Lung (tissue), 12 donors: ENCODE results near the gene PACSIN1. TPM values are rescaled to one million over a fixed set of nuclear protein-coding genes. Genes with fewer than 3 reads are reported as not detected.
"Not testable (repeated sequence)": the region's sequence is repeated elsewhere in the genome, so short reads cannot be mapped to it uniquely, and the experiment has no call there.

Experiments used
- ATAC-seq: fragments of 200-7000 bp; cut with Tn5 transposase; one replicate; pipeline ENCODE4 v1.9.1; 2020; ENCODE audit warnings: moderate number of reproducible peaks; ENCODE audit not compliant: insufficient read depth, low FRiP score
- DNase-seq, 3 donors: peaks; one replicate each; pipeline ENCODE4 v3.0.0-alpha.2; 2013 to 2017
- H3K27ac ChIP-seq, 2 donors: one replicate each; pipeline ENCODE4 v1.5.1; 2013; ENCODE audit warnings: mild to moderate bottlenecking in 2 of 2, moderate library complexity in 2 of 2, control low read depth in 1 of 2, inconsistent platforms in 1 of 2, low read depth in 1 of 2, low read length in 1 of 2
- H3K27me3 ChIP-seq, 3 donors: one replicate each; pipeline ENCODE4 v1.5.1; 2013; ENCODE audit warnings: low read length in 2 of 3; ENCODE audit not compliant: control insufficient read depth in 3 of 3, insufficient read depth in 3 of 3
- H3K36me3 ChIP-seq, 4 donors: one replicate each; pipeline ENCODE4 v1.5.1; 2013; ENCODE audit warnings: low read length in 4 of 4, mild to moderate bottlenecking in 1 of 4, moderate library complexity in 1 of 4; ENCODE audit not compliant: control insufficient read depth in 4 of 4, insufficient read depth in 4 of 4
- H3K4me1 ChIP-seq, 5 donors: one replicate each; pipeline ENCODE4 v1.5.1; 2013; ENCODE audit warnings: low read length in 5 of 5, mild to moderate bottlenecking in 2 of 5, moderate library complexity in 1 of 5; ENCODE audit not compliant: control insufficient read depth in 5 of 5, insufficient read depth in 5 of 5
- H3K4me3 ChIP-seq: one replicate; pipeline ENCODE4 v1.5.1; 2013; ENCODE audit warnings: mild to moderate bottlenecking, control low read depth, moderate library complexity
- H3K9ac ChIP-seq, 2 donors: one replicate each; pipeline ENCODE4 v1.5.1; 2013; ENCODE audit warnings: low read length in 2 of 2, control low read depth in 1 of 2; ENCODE audit not compliant: insufficient read depth in 1 of 2
- H3K9me3 ChIP-seq, 4 donors: one replicate each; pipeline ENCODE4 v1.5.1; 2013; ENCODE audit warnings: low read length in 3 of 4, mild to moderate bottlenecking in 1 of 4, moderate library complexity in 1 of 4; ENCODE audit not compliant: control insufficient read depth in 4 of 4, insufficient read depth in 3 of 4
- WGBS, 2 donors: extraction: QIAGEN DNeasy Blood & Tissue Kit; methylation state at CpG; one replicate each; pipeline ENCODE4 v1.1.7; 2013; 5-methylcytosine and 5-hydroxymethylcytosine counted together
- polyA plus RNA-seq, 2 donors: library from polyadenylated mRNA; stranded (reverse); fragments of 200-250 nt; gene quantifications; one replicate each; pipeline ENCODE4 v1.2.1, GENCODE V29; 2013
- total RNA-seq, 2 donors: library from RNA; depleted of rRNA in 1 of 2; stranded (reverse); fragments of >200 nt in 1 of 2; gene quantifications; one replicate each; pipeline ENCODE4 v1.2.1, GENCODE V29; 2014 to 2021
- TF ChIP-seq, protein P1 (sequence below): IDR thresholded peaks from 2 replicates; pipeline ENCODE4 v1.5.1; 2012; ENCODE audit warnings: mild to moderate bottlenecking; ENCODE audit errors: control extremely low read depth, extremely low read depth
- donor health status: control.
- donor health status: control.
- donor health status: Bipolar disorder and iron deficiency.
- donor health status: healthy.
- donor health status: DM: yes; HTN: yes; CAD: no.

PACSIN1 gene
- total and polyA plus RNA-seq, 4 donors: 0.02 to 0.17 (median 0.12) TPM

DNA sequence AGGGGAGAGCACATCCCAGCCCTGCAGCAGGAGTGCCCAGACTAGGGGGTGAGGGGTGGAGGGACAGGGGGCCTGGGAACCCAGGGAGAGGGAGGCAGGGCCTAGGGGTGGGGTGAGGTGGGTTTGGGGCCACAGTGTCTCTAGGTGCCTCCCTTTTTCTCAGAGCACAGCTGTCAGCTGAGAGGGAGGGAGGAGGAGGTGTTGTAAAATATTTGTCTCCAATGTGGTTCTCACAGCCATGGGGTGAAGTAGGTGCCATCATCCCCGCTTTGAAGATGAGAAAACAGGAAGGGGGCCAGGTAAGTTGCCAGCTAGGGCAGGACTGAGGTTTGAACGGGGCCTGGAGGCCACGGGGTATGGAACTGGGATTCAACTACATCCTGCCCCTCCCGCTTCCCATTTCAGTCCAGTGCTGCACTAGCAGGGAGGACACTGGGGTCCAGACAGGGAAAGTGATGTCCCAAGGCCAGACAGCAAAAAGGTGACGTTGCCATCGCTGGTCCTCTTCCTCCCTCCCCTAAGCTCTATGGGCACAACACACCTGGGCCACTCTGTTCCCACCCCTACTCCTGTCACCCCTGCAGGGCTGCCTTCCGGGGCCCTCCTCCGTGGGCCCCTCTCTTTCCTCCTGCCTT is 20.3 kb downstream of the PACSIN1 start:
- no peaks in the 10 kb centered on the region for H3K27me3 ChIP-seq
- no peak overlapping the region for H3K27ac ChIP-seq
- no peak for ATAC-seq
- H3K36me3 ChIP-seq: no peaks in the 10 kb centered on the region
- H3K9me3 ChIP-seq: peaks cover 0 to 1% (median 0%) of the 10 kb centered on the region in 4 donors
- TF ChIP-seq, protein P1, sequence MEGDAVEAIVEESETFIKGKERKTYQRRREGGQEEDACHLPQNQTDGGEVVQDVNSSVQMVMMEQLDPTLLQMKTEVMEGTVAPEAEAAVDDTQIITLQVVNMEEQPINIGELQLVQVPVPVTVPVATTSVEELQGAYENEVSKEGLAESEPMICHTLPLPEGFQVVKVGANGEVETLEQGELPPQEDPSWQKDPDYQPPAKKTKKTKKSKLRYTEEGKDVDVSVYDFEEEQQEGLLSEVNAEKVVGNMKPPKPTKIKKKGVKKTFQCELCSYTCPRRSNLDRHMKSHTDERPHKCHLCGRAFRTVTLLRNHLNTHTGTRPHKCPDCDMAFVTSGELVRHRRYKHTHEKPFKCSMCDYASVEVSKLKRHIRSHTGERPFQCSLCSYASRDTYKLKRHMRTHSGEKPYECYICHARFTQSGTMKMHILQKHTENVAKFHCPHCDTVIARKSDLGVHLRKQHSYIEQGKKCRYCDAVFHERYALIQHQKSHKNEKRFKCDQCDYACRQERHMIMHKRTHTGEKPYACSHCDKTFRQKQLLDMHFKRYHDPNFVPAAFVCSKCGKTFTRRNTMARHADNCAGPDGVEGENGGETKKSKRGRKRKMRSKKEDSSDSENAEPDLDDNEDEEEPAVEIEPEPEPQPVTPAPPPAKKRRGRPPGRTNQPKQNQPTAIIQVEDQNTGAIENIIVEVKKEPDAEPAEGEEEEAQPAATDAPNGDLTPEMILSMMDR: no peak
- no peak overlapping the region for H3K4me3 ChIP-seq
- H3K9ac ChIP-seq: no peak overlapping the region
- H3K4me1 ChIP-seq: no peaks in the 10 kb centered on the region
- WGBS, 2 donors: 69 to 82% methylated on average over 8 of the region's 8 CpGs
- DNase-seq: no peak

DNA sequence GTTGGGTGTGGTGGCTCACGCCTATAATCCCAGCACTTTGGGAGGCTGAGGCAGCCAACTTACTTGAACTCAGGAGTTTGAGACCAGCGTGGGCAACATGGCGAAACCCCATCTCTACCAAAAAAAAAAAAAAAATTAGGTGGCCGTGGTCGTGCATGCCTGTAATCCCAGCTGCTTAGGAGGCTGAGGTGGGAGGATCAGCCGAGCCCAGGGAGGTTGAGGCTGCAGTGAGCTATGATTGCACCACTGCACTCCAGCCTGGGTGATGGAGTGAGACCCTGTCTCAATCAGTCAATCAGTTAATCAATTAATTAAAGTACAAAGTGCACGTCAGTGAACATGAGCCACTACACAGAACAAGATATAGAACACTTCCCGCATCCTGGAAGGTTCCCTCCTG is 21.0 kb downstream of the PACSIN1 start:
- H3K27me3 ChIP-seq, H3K4me1 ChIP-seq, H3K9ac ChIP-seq, H3K9me3 ChIP-seq, DNase-seq, H3K27ac ChIP-seq, H3K4me3 ChIP-seq, ATAC-seq, H3K36me3 ChIP-seq: not testable (repeated sequence)
- WGBS, 2 donors: 91 to 93% methylated on average over 8 of the region's 8 CpGs

DNA sequence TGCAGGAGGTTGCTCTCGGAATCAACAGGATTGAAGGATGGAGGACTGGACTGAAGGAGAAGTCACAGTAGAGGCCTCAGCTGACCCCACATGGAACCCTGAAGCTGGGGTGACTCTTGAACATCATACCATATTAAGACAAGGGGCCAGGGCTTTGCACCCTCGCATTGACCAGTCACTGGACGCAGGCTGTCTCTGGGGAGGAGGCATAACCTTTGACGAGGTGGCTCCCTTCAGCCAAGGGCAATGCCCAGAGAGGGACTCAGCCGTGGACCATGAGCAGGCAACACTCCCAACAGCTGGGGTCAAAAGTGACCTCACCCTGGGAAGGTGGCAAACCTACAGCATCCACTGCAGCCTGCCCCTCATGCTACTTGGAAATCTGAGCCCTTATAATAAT is 21.7 kb downstream of the PACSIN1 start:
- ATAC-seq (no peak), DNase-seq (no peak)
- TF ChIP-seq, protein P1: no peak
- Histone ChIP-seq H3K4me3 (no peak overlapping the region), H3K27me3 (no peaks in the 10 kb centered on the region), H3K36me3 (no peaks in the 10 kb centered on the region), H3K27ac (no peak overlapping the region), H3K4me1 (no peaks in the 10 kb centered on the region), H3K9me3 (peaks cover 0 to 1% (median 0%) of the 10 kb centered on the region in 4 donors), H3K9ac (no peak overlapping the region)
- 75 to 78% methylated on average over 5 of the region's 5 CpGs for WGBS, 2 donors

DNA sequence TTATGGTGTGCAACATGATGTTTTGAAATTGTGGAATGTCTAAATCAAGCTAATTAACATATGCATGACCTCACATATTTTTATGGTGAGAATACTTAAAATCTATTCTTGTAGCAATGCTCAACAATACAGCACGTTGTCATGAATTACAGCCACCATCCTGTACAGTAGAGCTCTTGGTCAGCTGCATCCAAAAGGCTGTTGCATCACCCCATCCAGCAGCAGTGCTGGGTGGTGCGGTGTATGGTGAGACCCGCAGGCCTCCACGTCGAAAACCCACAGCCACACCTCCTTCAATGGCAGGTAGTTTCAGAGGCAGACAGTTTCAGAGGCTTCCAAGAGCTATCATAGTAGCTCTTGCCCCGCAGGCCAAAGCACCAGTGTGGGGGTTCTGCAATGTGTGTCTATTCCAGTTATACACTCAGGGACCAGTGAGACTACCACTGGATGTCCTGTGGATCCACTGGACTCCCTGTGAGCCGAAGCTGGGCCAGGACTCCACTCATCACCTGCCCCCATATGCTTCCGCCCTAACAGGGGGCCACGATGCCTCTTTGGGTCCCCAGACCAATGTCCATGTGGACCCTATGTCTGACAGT is 23.4 kb downstream of the PACSIN1 start:
- 74 to 83% methylated on average over 9 of the region's 9 CpGs for WGBS, 2 donors
- Histone ChIP-seq H3K9ac (no peak overlapping the region), H3K27me3 (no peaks in the 10 kb centered on the region), H3K36me3 (no peaks in the 10 kb centered on the region), H3K27ac (no peak overlapping the region), H3K4me1 (no peaks in the 10 kb centered on the region), H3K9me3 (peaks cover 0 to 1% (median 0%) of the 10 kb centered on the region in 4 donors), H3K4me3 (no peak overlapping the region)
- TF ChIP-seq, protein P1: no peak
- DNase-seq (no peak), ATAC-seq (no peak)
